COR-L47 (cell line): ENCODE data around the gene SNRPA1.

Source experiments
- DNase-seq: peaks from one replicate; lab custom pipeline; 2025; lab: John Stamatoyannopoulos, UW

The SNRPA1 gene

GRCh38 chr15:101258238-101259144 lies 36.6 kb downstream of the SNRPA1 start:
- peak; percentile 68 for DNase-seq

- DNase-seq, result no peak
These were observed 38.3 kb downstream of the SNRPA1 start for GRCh38 chr15:101256757-101257156.

- DNase-seq, result no peak
These were observed 39.3 kb downstream of the SNRPA1 start for GRCh38 chr15:101255615-101256241.

GRCh38 chr15:101255051-101255395 lies 40.0 kb downstream of the SNRPA1 start:
- DNase-seq, result no peak

GRCh38 chr15:101254157-101255050 lies 40.6 kb downstream of the SNRPA1 start:
- DNase-seq, result no peak

- no peak for DNase-seq
These were observed 42.2 kb downstream of the SNRPA1 start for GRCh38 chr15:101252836-101253235.

GRCh38 chr15:101251830-101252820 lies 42.9 kb downstream of the SNRPA1 start, which contains the start of gene CHSY1:
Gene CHSY1, minus strand, starts transcription at chr15:101252048. Its CDS starts 592 bp downstream, at chr15:101251456.
- DNase-seq, result peak; percentile 57

- peak; percentile 52 for DNase-seq
These were observed 43.9 kb downstream of the SNRPA1 start for GRCh38 chr15:101250873-101251829.

- peak; percentile 9 for DNase-seq
These were observed 44.7 kb downstream of the SNRPA1 start for GRCh38 chr15:101250341-101250831.

- no peak for DNase-seq
These were observed 46.8 kb downstream of the SNRPA1 start for GRCh38 chr15:101248274-101248673.

- DNase-seq, result no peak
These were observed 48.0 kb downstream of the SNRPA1 start for GRCh38 chr15:101246824-101247745.

- DNase-seq, result no peak
These were observed 48.7 kb downstream of the SNRPA1 start for GRCh38 chr15:101246391-101246790.

GRCh38 chr15:101244889-101245668 lies 50.0 kb downstream of the SNRPA1 start:
- DNase-seq, result no peak

GRCh38 chr15:101244036-101244781 lies 50.8 kb downstream of the SNRPA1 start:
- no peak for DNase-seq

GRCh38 chr15:101243420-101243819 lies 51.6 kb downstream of the SNRPA1 start:
- no peak for DNase-seq

- DNase-seq, result no peak
These were observed 52.1 kb downstream of the SNRPA1 start for GRCh38 chr15:101242999-101243336.
